NT2/D1 (cell line): ENCODE data around the gene CERKL.

Experiments used
- YY1 ChIP-seq: IDR thresholded peaks from 2 replicates; pipeline ENCODE4 v1.6.1; 2011; ENCODE audit not compliant: insufficient read length, insufficient read depth
- ZNF274 ChIP-seq: IDR thresholded peaks from 2 replicates; pipeline ENCODE4 v1.6.1; 2011; ENCODE audit warnings: mild to moderate bottlenecking, low read depth, low read length

DNA sequence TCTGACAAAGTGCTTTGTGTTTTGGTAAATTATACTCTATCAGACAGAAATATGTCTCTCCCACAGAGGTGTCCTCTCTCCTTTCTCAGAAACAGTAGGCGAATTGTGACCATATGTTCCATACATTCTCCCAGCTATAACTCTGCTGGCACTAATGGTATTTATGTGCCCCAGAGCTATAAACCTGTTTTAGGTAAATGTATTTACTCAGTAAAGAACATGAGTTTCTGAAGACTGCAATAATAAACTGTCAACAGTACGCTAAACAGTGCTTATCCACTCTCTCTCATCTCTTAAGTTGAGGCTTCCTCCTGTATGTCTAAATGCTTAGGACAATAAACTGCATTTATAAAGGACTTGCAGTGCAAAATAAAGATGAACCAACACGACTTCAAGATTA lies 141.2 kb downstream of the CERKL start:
- TF ChIP-seq YY1 (no peak), ZNF274 (no peak)
